HCT116 (cell line): ENCODE data around the gene OR6K2.
"Not testable (repeated sequence)": the region's sequence is repeated elsewhere in the genome, so short reads cannot be mapped to it uniquely, and the experiment has no call there.

Experiments used
- TCF7L2 ChIP-seq: IDR thresholded peaks from 2 replicates; pipeline ENCODE4 v1.7.0; 2011; ENCODE audit warnings: borderline replicate concordance, inconsistent platforms; ENCODE audit not compliant: insufficient read depth, insufficient read length; ENCODE audit errors: extremely low read depth
- TF ChIP-seq, protein P1 (sequence below), 3 experiments: fragments of 200-600 bp in 1 of 3; sonication (generic) in 1 of 3; IDR thresholded peaks in 2 of 3; conservative IDR thresholded peaks in 1 of 3; 2 replicates each; pipeline ENCODE4 v1.5.1; 2012 to 2017; ENCODE audit warnings: low read depth in 2 of 3, low read length in 2 of 3, antibody characterized with exemption in 1 of 3, borderline replicate concordance in 1 of 3, control low read depth in 1 of 3, mild to moderate bottlenecking in 1 of 3, mixed read lengths in 1 of 3, mixed run types in 1 of 3, moderate library complexity in 1 of 3; ENCODE audit not compliant: insufficient read depth in 1 of 3

DNA sequence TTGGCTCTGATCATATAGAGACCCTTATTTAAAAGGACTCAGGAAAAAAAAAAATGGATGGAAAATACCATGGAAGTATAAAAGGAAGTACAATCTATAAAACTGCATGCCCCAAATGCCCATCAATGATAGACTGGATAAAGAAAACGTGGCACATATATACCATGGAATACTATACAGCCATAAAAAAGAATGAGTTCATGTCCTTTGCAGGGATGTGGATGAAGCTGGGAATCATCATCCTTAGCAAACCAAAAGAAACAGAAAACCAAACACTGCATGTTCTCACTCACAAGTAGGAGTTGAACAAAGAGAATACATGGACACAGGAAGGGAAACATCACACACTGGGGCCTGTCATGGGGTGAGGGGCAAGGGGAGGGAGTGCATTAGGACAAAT lies 9.3 kb downstream of the OR6K2 start:
- TF ChIP-seq, protein P1, sequence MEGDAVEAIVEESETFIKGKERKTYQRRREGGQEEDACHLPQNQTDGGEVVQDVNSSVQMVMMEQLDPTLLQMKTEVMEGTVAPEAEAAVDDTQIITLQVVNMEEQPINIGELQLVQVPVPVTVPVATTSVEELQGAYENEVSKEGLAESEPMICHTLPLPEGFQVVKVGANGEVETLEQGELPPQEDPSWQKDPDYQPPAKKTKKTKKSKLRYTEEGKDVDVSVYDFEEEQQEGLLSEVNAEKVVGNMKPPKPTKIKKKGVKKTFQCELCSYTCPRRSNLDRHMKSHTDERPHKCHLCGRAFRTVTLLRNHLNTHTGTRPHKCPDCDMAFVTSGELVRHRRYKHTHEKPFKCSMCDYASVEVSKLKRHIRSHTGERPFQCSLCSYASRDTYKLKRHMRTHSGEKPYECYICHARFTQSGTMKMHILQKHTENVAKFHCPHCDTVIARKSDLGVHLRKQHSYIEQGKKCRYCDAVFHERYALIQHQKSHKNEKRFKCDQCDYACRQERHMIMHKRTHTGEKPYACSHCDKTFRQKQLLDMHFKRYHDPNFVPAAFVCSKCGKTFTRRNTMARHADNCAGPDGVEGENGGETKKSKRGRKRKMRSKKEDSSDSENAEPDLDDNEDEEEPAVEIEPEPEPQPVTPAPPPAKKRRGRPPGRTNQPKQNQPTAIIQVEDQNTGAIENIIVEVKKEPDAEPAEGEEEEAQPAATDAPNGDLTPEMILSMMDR (IDR thresholded peaks at IDR 0.05 in 2 of 3, conservative IDR thresholded peaks at IDR 0.05 in 1 of 3; ENCODE audit: borderline replicate concordance in 1 of 3, insufficient read depth in 1 of 3, low read depth in 2 of 3, low read length in 2 of 3): not testable (repeated sequence)
- TF ChIP-seq TCF7L2: not testable (repeated sequence)
